K562 (cell line): ENCODE measurements around the gene TJAP1. TPM values are rescaled to one million over a fixed set of nuclear protein-coding genes. Genes with fewer than 3 reads are reported as not detected.

Experiments used
- CHD1 ChIP-seq: fragments of 200-600 bp; sonication (generic); IDR thresholded peaks from one replicate; pipeline ENCODE4 v1.6.1; 2012; ENCODE audit warnings: mild to moderate bottlenecking, moderate library complexity, low read length, inconsistent platforms
- DMBX1 ChIP-seq: fragments of 250-450 bp; sonication (Bioruptor Pico); IDR thresholded peaks from 2 replicates; pipeline ENCODE4 v1.8.0; 2022; ENCODE audit warnings: inconsistent platforms, mild to moderate bottlenecking, moderate library complexity, borderline replicate concordance
- GTF3C2 ChIP-seq: IDR thresholded peaks from 3 replicates; pipeline ENCODE4 v1.6.1; 2011; ENCODE audit warnings: borderline replicate concordance, mild to moderate bottlenecking, moderate library complexity; ENCODE audit not compliant: insufficient read length; ENCODE audit errors: extremely low read depth
- MBD2 ChIP-seq: sonication (generic); IDR thresholded peaks from 2 replicates; pipeline ENCODE4 v1.6.1; 2016; ENCODE audit warnings: low read depth, borderline replicate concordance
- NFE2 ChIP-seq: IDR thresholded peaks from 2 replicates; pipeline ENCODE4 v1.6.1; 2014; ENCODE audit warnings: antibody characterized with exemption, low read depth
- ZNF592 ChIP-seq: fragments of 450-650 bp; IDR thresholded peaks from 2 replicates; pipeline ENCODE4 v1.6.1; 2017; ENCODE audit warnings: antibody characterized with exemption, mild to moderate bottlenecking
- polyA plus RNA-seq, 8 experiments: library from polyadenylated mRNA; depleted of rRNA in 4 of 8; stranded (reverse) in 5 of 8; unstranded in 3 of 8; fragments of >200 nt; fragmentation: Nextera tagmentation in 2 of 8; fragmentation: Illumina TruSeq in 1 of 8; extraction: Ambion mirVana in 2 of 8; extraction: Trizol in 1 of 8; gene quantifications; 2 replicates each; pipeline versions ENCODE4 v1.2.1 to v1.2.3, GENCODE V29; 2011 to 2014; ENCODE audit warnings: inconsistent platforms in 1 of 8, missing spikeins in 1 of 8
- total RNA-seq, 7 experiments: library from RNA; depleted of rRNA in 6 of 7; stranded (reverse); fragments of >200 nt in 6 of 7; fragmentation: Illumina TruSeq in 2 of 7; extraction: Trizol in 2 of 7; gene quantifications; 2 replicates each; pipeline versions ENCODE4 v1.2.1 to v1.2.3, GENCODE V29; 2011 to 2021; ENCODE audit warnings: low replicate concordance in 1 of 7

TJAP1 gene
- total and polyA plus RNA-seq, 9 of the 15 experiments (the other 6 are each of a cell fraction or from before 2014, with no cell fraction given) = 0.06 to 35.8 (median 16.2) TPM

- TF ChIP-seq GTF3C2 (no peak), MBD2 (no peak), CHD1 (peak; percentile 71), DMBX1 (CRISPR knock-in tag) (no peak), NFE2 (no peak), ZNF592 (no peak)
These were observed 620 bp downstream of the TJAP1 start (continued) for GRCh38 chr6:43478008-43478372.
